GM18868 (cell line): ENCODE results near the gene ANKRD37.

Source experiments
- ATAC-seq: cut with Tn5 transposase; IDR thresholded peaks from one replicate; pipeline ENCODE4 v1.9.1; 2021; ENCODE audit warnings: mild to moderate bottlenecking, moderate library complexity; ENCODE audit not compliant: unreplicated experiment

ANKRD37 gene

DNA sequence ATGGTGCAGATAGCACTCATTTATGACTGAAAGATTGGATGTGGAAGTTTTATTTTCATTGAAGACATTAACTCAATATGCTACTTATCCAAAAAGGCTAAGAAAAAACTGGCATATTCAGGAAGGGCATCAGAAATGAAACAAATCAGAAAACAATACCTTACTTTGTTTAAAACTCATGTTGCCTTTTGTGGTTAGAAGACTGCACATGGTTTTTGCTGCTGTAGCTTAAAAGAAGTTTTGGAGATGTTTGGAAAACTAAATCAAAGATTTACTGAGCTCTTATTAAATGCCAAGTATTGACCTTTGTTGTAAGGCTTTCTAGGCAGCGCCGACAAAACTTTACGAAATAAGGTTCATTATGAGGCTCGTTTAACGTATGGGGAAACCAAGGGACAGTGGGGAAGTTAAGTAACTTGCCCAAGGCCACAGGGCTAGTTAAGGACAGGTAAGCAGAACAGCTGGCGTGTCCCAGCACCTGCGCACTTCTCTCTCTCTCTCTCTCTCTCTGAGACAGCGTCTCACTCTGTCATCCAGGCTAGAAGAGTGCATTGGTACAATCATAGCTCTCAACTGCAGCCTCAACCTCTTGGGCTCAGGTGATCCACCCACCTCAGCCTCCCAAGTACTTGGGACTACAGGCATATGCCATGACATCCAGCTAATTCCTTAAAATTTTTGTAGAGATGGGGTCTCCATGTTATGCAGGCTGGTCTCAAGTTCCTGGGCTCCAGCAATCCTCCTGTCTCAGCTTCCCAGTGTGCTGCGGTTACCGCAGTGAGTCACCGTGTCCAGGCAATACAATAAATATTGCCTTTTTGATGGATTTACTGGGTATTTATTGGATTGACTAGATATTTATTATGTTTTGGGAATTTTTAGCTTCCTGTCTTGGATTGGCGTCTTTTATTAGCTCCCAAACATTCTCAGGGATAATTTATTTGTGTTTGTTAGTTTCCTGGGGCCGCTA is 17.0 kb upstream of the ANKRD37 start:
- ATAC-seq = no peak

DNA sequence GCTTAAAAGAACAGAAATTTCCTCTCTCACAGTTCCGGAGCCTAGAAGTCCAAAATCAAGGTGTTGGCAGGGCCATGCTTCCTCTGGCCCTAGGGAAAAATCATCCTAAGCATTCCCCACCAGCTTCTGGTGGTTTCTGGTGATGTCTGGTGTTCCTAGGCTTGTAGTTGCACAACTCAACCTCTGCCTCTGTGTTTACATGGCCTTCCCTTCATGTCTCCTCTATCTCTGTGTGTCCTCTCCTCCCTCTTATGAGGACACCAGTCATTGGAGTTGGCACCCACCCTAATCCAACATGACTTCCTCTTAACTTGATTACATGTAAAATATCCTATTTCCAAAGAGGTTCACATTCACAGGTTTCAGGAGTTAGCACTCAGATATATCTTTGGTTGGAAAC is 16.3 kb upstream of the ANKRD37 start:
- ATAC-seq = no peak

DNA sequence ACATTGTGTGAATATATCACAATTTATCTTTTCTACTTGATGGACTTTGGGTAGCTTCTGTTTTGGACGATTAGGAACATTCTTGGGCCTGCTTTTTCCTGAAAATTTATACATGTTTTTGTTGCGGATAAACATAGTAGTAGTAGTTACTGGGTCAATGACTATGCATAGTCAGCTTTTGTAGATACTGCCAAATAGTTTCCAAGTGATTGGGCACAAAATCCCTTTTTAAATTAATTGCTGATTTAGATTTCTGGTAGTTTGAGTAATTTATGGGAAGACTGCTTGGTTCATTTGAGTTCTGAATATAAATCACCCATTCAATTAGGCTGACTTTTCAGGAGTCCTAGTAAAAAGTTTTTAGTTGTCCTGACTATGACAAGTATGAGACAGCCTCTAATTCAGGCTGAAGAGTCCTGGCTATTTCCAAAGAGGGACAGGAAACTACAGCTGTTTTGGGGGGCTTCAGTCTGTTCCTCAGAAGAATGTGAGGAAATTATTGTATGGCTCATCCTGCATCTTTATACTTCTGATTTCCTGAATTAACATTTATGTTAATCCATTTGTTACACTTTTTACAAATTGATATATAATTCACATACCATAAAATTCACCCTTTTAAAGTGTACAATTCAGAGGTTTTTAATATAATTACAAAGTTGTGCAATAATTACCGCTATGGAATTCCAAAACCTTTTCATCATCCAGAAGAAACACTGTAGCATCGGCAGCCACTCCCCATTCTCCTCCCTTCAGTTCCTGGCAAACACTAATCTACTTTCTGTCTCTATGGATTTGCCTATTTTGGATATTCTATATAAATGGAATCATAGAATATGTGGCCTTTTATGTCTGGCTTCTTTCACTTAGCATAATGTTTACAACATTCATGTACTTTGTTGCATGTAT is 15.1 kb upstream of the ANKRD37 start:
- ATAC-seq = no peak

DNA sequence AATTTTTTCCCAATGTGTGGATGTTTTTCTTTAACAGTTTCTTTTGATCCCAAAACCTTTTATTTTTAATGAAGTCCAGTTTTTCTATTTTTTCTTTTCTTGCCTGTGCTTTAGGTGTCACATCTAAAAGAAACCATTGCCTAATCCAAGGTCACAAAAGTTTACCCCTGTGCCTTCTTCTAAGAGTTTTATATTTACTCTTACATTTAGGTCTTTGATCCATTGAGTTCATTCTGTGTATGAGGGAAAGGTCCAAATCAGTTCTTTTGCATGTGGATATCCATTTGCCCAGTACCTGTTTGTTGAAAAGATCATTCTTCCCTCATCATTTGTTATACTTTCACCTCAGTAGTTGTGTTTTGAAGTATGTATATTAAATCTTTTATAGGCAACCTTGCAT is 13.9 kb upstream of the ANKRD37 start:
- ATAC-seq = no peak

DNA sequence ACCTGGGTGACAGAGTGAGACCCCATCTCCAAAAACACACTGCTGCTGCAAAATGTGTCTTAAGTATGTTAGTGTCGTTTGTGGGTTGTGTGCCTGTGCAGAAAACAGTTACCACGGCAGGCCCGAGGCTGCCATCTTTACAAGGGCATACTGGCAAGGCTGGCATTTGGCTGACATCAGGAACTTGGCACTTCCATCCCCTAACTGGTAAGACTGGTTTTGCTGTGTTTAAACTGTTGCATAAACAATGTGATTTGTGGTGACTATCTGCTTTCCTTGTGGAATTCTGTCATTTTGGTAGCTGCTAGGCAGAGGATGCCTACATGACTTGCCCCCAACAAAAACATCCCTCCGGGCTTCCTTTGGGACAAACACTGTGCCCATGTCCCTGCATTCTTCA is 13.2 kb upstream of the ANKRD37 start:
- no peak for ATAC-seq

DNA sequence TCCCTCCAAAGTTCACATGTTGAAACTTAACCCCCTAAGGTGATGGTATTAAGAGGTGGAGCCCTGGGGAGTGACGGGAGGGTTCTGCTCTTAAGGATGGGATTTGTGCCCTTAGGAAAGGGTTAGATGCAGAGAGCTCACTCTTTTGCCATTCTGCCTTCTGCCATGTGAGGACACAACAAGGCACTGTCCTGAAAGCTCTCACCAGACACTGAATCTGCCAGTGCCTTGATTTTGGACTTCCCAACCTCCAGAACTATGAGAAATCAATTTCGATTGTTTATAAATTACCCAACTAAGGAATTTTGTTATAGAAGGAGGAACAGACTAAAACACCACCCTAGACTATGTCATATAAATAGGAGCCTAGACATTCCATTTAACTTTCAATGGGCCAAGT is 12.6 kb upstream of the ANKRD37 start:
- no peak for ATAC-seq

DNA sequence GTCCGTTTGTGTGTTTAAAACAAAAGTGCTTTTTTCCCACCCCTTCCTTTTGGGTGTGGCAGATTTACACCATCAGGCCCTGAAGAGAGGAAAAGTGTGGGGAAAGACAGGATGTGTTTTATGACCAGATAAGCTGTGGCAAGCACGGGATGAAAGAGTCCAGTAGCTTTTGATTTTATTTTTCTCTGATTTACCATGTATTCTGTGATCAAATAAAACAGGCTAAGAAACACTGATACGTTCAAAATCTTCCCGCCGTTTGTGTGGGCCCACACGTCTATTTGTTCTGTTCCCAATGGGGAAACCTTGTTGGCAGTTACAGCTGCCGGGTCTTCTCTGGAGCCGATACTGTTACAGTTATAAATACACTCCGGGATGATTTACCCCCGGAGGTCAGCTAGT is 11.7 kb upstream of the ANKRD37 start:
- no peak for ATAC-seq

DNA sequence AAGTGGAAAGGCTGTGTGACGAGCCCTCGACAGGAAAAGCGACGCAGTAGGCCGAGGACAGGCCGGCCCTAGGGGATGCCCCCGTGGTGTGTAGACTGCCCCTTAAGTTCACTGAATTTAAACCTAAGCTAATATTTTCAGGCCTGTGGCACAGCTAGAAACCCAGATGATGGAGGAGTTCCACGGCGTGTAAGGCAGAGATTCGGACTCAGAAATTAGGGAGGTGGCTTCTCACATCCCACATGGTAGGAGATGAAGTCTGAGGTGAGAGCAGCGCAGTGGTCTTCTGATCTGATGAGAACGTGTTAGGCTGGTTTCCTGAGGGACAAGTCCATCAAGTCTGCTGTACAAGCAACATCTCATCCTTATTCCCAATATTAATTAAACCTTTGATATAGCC is 8.7 kb upstream of the ANKRD37 start:
- ATAC-seq = no peak

DNA sequence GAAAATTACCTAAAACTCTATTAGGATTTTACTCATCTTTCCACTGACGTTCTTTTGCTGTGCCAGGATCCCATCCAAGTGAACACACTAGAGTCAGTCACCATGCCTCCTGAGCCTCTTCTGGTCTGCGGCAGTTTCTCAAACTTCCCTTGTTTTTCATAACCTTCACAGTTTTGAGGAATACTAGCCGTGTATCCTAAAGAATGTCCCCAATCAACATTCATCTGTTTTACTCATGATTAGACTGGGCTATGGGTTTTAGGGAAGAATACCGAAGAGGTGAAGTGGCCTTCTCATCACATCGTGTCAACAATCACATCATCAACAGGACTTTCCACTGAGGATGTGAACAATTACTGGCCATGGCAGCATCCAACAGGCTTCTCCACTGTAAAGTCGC is 5.7 kb upstream of the ANKRD37 start:
- ATAC-seq = no peak

DNA sequence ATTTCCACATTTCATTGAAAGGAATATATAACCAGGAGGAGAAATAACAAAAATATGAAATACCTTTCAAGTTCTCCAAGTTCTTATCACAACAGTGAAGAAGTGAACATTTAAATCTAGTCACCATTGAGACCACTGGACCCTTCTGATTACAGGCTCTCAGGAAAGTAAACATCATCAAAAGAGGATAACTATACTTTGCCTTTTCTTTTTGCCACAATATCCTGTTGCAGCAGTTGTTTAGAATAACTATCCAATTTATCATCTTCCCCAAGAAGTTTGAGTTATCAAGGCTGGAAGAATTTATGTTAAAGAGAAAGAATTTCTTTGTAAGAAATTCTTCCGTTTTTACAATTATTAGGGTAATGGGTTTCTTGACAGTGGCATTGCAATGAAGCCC is 4.5 kb upstream of the ANKRD37 start:
- no peak for ATAC-seq

DNA sequence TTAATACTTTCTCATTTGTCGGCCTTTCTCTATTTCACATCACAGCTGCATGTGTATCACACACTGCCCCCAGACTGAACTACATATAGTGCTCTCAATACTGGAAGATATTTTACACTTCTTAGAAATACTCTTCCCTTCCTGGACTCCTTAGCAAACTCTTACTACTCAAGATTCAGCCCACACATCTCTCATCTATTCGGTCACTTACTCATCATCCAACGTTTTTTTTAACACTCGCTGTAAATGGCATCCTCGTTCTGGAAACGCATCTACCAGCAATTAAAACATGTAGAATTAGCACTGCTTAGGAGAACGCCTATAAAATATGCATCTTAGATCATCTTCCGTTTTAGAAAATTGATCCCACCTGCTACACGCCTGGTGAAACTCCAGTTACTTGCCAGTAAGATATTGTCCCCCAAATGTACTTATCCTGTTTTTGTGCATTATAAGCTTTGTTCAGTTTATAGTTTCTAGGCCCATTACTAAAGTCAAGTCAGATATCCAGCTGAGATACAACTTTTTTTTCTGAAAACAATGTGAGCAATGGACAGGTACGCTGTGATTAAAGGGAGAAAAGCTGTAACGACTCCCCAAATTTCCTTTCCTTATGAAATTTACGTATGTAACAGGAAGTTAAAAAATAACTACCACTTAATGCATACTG is 1.9 kb upstream of the ANKRD37 start:
- ATAC-seq = no peak

DNA sequence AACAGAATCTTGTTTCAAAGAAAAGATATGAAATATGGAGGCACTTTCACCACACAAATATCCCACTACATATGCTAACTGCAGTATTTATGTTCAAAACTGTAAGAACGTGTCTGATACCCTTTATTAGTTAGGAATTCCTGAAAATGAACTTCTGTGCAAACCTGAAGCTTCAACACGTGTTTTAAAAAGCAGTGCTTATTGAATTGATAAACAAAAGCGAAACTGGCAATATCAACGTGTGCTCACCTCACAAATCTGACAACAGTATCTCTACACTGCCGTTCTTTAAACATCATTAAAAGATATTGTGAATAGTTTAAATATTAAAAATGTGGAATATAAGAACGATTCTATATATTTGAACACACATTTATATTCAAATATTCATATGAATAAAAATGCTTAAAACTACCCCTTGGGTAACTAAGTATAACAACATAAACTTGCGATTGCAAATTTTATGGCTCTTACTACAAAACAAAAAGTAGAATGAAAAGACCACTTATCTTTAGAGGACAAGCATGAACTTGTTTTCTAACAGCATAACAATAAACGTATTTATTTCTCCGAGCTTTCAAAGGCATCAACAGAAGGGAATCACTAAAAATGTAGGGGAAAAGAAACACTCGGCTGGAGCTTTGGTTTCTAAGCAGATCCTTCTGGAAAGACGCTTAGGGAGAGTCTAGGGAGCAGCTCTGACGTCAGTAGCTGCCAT is 1.2 kb upstream of the ANKRD37 start, which contains the start of gene LRP2BP:
TSS of gene LRP2BP (minus strand) at position 687 of the 718 bp plus-strand sequence. CDS start 17,738 bp downstream, outside the sequence.
- ATAC-seq = no peak

DNA sequence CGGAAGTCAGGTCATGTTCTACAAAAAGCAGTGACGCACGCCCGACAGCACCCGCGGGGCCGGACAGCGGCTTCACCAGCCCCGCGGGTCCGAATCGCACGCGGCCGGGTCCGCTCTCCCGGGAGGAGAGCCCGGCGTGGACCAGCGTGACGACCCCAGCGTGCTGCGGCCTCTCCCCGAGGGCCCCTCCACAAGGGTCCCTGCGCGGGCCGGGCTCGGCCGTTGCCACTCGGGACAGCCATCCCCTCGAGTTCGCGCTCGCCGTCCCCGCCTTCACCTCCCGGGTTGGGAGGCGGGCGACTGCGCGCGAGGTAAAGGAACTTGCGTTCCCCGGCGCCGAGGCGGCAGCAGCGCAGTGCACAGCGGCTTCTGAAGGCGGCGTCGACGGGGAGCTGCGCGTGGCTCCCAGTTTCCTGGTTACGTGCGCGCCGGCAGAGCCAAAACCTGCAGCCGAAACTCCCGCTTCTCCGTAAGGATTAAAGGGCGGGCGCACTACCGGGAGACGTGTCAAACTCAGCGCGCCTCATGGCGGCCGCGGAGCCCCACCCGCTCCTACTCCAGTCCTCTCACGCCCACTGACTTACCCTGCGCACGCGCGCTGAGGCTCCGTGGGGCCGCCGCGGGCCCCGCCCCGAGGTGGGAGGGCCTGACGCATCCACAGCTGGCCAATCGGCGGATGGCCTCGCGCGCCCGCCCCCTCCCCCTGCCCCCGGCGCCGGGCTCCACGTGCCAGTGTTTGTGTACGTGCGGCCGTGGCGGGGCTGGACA is 501 bp upstream of the ANKRD37 start:
- ATAC-seq = peak; percentile 76

DNA sequence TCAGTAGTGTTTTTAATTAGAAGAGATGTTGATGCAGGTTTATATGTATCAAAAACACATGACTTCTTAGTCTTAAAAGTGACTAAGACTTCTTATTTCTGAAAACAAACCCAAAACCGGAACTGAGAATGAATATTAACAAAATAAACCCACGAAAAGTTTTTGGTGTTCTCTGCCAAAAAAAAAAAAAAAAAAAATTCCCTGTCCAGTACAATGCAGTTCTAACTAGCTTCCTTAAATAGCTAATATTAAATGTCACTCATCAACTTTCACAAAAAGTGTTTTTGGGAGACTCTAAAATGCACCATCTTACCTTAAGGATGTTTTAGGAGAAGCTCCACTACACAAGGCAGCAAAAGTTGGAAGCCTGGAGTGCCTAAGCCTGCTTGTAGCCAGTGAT is 2.0 kb downstream of the ANKRD37 start:
- ATAC-seq = no peak

DNA sequence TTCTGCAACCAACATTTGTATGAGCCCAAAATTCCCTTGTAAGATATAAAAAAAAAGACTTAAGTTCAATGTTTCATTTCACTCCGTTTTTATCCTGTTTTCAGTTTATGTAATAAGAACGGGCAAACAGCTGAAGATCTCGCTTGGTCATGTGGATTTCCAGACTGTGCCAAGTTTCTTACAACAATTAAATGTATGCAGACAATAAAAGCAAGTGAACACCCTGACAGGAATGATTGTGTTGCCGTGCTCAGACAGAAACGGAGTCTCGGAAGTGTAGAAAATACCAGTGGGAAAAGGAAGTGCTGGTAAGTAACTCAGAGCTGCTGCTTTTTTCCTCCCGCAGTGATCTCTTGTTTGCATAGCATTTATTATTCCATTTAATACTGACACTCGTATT is 2.8 kb downstream of the ANKRD37 start:
- ATAC-seq = no peak

DNA sequence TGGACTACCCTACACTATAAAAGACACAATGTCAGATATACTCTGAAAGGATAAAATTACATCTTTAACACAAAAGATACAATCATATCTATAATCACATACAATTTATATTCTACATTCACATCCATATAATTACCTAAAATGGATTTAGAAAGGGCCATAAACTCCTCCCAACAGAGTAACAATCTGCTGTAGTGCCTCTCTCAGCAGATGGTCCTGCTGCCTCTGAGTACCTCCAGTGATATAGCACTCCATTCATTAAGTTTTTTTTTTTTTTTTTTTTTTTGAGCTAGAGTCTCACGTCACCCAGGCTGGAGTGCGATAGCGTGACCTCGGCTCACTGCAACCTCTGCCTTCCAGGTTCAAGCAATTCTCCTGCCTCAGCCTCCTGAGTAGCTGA is 7.4 kb downstream of the ANKRD37 start:
- ATAC-seq = no peak

DNA sequence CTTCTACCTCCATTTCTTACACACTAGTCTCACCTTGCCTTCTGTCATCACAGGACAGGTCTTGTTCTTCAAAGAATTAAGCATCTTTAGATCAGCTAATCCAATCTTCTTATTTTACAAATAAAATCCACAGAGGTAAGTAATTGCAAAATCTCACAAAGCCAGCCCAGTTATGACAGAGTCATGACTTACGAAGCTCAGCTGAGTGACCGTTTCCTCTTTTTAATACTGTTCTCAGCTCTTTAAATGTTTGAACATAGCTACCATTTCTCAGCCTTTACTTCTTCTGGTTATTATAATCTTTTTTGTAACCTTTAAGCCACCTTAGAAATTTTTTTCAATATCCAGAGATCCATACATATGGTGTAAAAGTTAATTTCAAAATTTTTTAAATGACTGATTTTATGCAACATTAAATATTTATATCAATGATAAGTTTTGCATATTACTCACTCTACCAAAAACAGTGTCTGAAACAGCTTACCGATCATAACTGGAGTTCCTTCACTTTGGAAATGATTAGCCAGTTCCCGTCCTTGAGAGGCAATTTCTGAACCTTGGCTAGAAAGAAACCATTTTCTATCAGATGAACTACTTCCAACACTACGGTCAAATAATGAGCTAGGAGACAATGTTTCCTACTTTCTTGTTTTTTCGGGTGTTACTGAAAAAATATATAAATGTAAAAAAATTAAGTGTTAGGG is 8.8 kb downstream of the ANKRD37 start:
- peak; percentile 83 for ATAC-seq

DNA sequence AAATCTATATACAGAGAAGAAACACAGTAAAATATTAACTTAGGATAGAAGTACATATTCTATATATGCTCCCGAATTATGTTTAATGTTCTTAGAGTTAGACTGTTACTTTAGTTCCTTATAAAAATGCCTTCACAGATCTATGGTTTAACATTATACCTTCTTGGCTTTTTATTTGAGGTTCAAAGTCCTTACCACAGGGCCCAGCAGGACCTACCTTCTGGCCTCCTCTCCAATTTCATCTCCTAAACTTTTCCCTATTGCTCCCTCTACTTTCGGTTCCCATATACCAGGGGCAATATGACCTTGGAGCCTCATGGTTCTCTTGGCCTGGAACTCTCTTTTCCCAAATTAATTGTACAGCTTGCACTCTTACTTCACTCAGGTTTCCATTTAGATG is 11.8 kb downstream of the ANKRD37 start:
- no peak for ATAC-seq

DNA sequence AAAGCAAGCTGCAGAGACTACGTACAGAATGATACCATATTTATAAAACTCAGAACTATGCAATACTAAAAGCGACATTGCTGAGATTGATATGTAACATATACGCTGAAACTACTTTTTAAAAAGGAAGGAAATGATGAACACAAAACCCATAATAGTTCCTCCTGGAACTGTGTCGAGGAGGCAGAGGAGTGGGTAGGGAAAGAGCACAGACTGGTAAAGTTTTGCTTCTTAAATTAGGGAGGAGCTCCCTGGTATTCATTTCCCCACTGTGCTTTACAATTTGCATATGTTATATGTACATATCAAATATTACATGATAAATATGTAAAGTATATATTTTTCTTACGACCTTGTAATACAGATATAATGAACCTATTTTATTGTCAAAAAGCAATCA is 15.2 kb downstream of the ANKRD37 start:
- no peak for ATAC-seq
